GM18909 (cell line): Measurements from ENCODE around the gene TBX10.

ENCODE experiments used
- ATAC-seq: cut with Tn5 transposase; IDR thresholded peaks from one replicate; pipeline ENCODE4 v1.9.1; 2021; ENCODE audit warnings: mild to moderate bottlenecking; ENCODE audit not compliant: unreplicated experiment, poor library complexity

Gene TBX10

GRCh38 chr11:67617243-67617953, 22.2 kb downstream of the TBX10 start:
- no peak for ATAC-seq

DNA sequence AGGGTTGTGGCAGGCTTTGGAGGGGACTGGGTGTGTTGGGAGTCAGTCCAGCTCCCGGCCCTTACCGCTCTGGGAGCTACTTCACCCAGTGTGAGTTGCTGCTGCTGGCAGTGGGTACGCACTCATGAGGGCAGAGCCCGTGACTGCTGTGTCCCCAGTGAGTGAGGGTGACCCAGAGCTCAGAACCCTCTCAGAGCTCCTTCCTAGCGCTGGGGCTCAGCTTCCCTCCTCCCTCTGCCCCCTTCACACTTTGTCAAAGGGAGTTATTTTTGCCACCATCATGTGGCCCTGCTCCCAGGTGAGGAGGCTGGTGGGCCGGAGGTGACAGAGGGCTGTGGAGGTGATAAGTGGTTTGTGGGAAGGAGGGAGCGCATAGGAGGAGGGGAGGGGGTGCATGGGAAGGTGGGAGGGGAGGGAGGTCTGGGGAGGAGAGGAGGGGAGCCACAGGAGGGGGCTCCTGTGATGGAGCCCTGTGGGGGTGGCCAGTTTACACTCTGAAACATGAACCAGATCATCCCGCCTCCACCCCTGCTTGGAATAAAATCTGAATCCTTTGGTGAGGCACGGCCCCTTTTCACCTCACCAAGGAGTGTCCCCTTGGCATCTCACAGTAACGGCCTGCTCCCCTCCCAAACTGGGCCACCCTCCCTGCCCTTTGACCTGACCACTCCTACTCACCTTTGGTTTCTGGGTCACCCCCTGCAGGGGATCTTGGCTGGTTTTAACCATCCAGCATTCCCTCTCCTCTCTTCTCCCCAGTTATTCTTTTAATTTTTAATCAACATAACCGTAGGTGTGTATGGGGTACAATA, 22.9 kb downstream of the TBX10 start:
- ATAC-seq = no peak

DNA sequence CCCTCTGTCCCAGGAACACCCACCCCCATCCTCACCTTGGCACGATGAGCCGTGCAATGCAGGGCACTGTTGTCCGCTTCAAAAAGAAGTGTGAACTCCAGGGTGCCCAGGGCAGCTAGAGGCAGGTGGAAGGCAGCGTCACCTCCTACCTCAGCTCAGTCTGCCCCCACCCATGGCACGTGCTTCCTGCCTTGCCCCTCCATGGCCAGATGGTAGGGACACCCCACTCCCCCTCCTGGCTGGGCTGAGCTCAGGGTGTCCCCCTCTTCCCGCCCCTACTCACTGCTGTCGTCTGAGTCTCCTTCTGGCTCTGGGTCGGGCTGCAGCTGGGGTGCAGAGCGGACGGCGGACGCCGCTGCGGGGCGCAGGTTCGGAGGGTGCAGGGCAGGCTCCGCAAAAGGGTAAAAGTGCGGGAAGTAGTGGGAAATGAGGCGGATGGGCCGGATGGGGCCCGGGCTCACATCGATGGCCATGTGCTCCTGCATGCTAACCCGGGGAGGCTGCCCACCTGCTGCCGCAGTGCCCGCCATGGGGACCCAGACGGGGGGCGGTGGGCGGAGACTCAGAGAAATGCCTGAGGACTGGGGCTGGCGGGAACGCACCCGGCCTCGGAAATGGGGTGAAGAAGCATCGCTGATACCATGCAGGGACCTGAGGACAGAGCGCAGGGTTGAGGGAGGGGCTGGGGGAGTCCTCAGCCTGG, 23.7 kb downstream of the TBX10 start:
- ATAC-seq = no peak

GRCh38 chr11:67614730-67615714, 24.5 kb downstream of the TBX10 start:
- ATAC-seq = no peak

DNA sequence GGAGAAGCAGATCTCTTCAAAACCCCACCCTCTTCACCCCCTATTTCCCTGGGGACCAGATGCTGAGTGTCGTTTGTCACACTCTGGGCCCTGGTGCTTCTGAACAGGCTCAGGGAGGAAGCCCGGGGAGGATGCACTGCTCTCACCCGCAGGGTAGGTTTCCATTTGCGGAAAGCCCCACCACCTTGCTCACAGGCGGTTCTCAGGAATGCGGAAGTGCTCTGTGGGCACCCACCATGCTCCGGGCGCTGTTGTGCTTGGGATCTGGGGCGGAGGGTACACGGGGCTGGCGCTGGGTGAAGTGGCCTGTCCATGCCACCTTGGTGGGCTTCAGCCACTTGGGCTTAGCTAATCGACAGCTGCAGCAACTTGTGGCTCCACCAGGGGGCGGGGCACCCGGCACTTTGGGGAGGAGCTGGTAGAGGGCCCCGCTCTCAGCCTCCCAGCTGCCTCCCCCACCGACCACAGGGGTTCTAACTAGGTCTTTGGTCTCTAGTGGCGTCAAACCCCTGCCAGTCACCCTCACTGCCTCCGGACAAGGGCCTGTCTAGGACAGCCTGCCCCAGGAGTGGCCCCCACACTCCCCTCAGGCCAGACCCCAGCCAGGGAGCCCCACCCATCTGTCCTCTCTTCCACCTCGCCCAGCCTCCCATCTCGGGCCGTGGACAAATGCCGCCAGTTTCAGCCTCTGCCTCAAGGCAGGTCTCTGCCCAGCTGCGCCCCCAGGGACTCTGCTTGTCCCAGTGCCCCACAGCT, 25.4 kb downstream of the TBX10 start:
- peak; percentile 71 for ATAC-seq

- ATAC-seq = no peak
These were observed 26.1 kb downstream of the TBX10 start for GRCh38 chr11:67613313-67613959.

- no peak for ATAC-seq
These were observed 26.8 kb downstream of the TBX10 start for GRCh38 chr11:67612751-67613150.

DNA sequence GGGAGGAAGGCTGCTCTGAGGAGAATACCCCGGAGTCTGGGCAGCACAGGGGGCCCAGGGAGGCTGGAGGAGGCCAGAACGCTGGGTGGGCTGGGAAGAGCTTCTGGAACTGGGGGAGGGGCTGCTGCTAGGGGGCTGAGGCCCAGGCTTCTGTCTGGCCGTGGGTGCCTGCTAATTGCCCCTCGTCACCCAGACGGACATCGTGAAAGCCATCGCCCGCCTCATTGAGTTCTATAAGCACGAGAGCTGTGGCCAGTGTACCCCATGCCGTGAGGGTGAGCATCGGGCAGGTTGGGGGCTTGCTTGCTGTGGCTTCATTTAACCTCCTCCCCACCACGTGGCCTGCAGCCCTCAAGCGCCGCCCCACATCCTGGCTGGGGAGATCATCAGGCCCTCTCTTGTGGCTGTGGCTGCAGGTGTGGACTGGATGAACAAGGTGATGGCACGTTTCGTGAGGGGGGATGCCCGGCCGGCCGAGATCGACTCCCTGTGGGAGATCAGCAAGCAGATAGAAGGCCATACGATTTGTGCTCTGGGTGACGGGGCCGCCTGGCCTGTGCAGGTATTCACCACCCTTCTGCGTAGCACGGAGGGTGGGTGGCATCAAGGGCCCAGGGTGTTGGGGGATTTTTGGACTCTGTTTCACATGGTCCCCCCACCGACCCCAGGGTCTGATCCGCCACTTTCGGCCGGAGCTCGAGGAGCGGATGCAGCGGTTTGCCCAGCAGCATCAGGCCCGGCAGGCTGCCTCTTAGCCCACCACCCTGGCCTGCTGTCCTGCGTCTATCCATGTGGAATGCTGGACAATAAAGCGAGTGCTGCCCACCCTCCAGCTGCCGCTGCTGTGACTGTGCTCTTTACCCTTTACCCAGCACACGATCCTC, 27.6 kb downstream of the TBX10 start:
- ATAC-seq = no peak

DNA sequence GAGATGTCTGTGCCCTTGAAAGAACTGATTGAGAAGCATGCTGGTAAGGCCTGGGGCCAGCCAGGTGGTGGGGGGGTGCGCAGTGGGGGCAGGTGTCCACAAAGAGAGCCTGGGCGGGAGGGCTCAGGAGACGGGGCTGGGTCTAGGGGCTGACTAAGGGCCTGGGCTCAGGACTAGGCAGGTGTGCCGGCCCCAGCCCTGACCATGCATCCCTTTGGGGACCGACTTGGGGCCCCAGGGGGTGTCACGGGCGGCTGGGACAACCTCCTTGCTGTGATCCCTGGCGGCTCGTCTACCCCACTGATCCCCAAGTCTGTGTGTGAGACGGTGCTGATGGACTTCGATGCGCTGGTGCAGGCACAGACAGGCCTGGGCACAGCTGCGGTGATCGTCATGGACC, 28.4 kb downstream of the TBX10 start:
- no peak for ATAC-seq

DNA sequence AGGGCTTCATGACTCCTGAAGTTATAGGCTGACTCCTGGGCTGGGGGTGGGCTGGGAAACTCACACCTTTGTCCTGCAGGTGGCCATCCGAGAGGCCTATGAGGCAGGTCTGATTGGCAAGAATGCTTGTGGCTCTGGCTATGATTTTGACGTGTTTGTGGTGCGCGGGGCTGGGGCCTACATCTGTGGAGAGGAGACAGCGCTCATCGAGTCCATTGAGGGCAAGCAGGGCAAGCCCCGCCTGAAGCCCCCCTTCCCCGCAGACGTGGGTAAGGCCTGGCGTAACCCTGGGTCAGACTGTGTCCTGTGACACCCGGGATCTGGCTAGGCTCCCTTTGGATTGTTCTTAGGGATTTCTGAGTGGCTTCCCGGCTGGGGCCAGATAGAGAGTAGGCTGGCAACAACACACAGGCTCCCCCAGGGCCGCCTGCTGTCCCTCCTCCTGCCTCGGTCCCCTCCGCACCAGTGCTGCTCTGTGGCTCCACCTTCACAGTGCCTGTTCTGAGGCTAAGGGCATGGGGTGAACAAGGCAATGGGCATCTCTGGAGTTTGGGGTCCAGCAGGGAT, 29.2 kb downstream of the TBX10 start:
- ATAC-seq = no peak

DNA sequence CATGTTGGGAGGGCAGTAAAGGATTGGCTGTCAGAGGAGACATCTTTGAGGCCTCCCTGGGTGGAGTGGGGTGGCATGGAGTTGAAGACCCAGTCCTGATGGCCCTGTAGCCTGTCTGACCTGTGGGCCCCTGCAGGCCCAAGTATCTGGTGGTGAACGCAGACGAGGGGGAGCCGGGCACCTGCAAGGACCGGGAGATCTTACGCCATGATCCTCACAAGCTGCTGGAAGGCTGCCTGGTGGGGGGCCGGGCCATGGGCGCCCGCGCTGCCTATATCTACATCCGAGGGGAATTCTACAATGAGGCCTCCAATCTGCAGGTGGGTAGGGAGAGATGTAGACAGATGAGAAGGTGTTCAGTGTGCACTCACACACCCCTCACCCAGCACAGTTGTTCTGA, 30.2 kb downstream of the TBX10 start:
- ATAC-seq = no peak

- no peak for ATAC-seq
These were observed 31.1 kb downstream of the TBX10 start for GRCh38 chr11:67608486-67608885.

GRCh38 chr11:67607507-67607906, 32.1 kb downstream of the TBX10 start:
- no peak for ATAC-seq

GRCh38 chr11:67606492-67607295, 32.9 kb downstream of the TBX10 start, which contains the start of gene NDUFV1:
Gene NDUFV1, plus strand, starts transcription at chr11:67606936. Its CDS starts 69 bp downstream, at chr11:67607005.
- ATAC-seq = peak; percentile 94

DNA sequence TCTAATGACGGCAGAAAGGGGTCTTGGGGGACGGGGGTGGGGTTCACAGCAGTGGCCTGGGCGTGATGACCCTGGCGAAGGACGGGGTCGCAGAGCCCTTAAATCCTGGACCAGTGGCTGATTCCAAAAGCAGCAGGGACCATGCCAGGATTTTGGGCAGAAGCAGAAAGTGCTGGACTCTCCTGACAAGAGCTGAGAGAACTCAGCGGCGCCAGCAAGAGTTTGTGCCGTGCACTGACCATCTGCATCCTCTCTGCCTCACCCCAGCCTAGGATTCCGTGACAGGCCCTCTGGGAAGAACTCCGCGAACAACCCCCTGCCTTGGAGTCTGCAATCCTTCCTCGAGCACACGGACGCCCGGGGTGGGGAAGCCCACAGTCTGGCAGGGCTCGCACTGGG, 33.5 kb downstream of the TBX10 start:
- no peak for ATAC-seq

DNA sequence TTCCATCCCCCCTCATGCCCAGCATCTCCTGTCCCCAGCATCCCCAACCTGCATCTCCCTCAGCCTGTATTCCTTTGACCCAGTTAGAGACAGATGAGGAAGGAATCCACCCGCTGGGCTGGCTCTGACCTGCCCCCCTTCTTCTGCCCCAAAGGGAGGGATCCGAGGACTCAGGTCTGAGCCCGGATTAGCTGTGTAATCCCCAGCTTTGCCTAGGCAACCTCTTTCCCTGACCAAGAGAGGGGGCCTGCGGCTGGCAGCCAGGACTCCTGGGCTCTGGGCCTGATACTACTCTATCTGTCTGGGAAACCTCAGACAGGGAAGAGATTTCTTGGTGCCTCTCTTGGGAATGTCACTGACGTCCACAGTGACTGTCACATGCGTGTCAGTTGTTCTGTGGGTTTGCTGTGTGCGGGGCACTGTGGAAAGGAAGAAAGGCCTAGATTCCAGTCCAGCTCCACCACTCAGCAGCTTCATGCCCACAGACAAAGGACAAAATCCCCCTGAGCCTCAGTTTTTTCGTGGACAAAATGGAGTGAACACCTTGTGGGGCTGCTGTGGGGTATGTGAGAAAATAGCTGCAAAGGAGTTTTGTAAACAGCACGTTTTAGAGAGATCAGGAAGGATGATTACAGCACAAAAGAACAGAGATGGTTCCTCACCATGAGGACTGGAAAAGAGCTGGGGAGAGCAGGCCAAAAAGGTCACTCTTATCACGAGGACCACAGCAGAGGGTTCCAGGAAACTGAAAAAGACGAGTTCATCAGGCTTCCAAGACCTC, 34.1 kb downstream of the TBX10 start:
- no peak for ATAC-seq
